Erythroblast (primary cell): ENCODE measurements around the gene LAMP1.
"Not testable (repeated sequence)": the region's sequence is repeated elsewhere in the genome, so short reads cannot be mapped to it uniquely, and the experiment has no call there.

Source experiments
- DNase-seq, 2 experiments: peaks; one replicate each; lab custom pipeline; 2025; lab: John Stamatoyannopoulos, UW
- GATA1 ChIP-seq: IDR thresholded peaks from 2 replicates; pipeline ENCODE4 v1.6.1; 2011; ENCODE audit warnings: low read depth, mild to moderate bottlenecking, control low read depth, low read length, moderate library complexity
- POLR2A ChIP-seq: IDR thresholded peaks from 2 replicates; pipeline ENCODE4 v1.6.1; 2011; ENCODE audit warnings: mild to moderate bottlenecking, low read length

The LAMP1 gene

DNA sequence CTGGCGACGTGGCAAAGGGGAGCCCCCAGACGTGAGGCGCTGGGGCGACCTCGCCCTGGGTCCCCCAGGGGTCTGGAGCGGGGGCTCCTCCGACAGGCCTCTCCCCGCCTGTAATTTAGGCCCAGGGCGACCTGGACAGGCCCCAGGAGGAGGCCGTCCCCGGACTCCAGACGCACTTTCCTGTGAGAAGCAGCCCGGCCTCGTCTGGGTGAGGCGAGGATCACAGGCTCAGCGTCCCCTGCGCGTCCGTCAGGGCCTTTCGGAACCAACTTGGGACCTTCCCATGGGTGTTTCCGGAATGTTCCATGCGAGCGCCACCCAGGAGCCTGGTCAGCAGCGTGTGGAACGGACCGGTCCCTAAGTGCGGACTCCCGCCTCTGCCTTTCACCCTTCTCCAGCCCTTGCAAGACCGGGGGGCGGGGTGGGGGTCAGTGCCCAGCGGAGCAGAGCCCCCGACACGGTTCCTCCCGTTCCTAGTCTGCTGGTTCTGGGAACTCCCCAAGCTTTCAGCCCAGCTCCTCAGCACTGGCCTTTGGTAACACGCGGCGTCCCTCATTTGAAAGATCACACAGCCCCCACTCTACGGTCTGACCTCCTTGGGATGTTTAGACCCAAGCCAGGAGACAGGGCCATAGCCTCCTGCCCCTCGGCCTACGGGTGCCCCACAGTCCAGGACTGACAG lies 68.0 kb downstream of the LAMP1 start:
- TF ChIP-seq GATA1 (no peak), POLR2A (no peak)
- DNase-seq: no peak

DNA sequence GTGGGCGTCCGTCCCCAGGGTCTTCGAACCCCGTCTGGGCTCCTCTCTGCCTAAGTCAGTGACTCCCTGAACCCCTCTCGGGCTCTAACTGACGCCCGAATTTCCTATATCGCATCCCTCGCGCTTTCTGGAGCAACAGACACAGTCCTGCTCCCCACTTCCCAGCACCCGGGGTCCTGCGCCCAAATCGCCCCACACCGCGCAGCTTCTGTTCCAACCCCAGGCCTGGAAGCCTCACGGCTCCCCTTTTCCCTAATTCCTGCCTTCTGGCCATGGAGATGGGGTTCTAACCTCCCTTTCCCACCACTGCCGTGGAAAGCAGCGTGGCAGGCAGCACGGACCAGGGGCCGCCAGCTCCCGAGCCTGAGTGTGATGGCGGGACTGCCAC lies 68.5 kb downstream of the LAMP1 start:
- no peak for DNase-seq
- no peak for TF ChIP-seq GATA1
- TF ChIP-seq POLR2A: no peak

DNA sequence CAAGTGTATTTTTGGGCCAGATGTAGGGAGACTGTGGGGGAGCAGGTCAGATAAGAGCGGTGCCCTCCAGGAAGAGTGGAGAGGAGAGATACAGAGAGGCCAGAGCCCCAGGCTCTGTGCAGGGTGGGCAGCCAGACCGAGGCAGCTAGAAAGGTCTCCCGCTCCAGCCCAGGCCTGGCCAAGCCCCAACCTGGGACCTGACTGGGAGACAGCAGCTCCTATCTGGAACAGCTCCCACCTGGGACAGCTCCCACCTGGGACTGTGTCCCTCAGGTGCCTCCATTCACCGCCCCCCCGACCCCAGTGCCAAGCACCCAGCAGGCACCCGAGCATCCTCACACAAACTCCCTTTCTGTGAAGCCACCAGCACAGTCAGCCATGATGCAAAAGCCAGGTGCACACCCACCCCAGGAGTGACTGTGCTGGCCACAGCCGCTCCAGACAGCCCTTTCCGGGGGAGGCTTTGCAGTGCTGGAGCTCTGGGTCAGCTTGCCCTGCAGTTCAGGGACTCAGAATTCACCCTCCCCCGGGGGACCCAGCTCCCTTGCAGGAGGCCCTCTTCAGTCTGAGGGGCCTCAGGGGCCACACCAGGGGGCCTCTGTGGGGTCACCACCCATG lies 69.0 kb downstream of the LAMP1 start:
- TF ChIP-seq POLR2A (no peak), GATA1 (no peak)
- no peak for DNase-seq

DNA sequence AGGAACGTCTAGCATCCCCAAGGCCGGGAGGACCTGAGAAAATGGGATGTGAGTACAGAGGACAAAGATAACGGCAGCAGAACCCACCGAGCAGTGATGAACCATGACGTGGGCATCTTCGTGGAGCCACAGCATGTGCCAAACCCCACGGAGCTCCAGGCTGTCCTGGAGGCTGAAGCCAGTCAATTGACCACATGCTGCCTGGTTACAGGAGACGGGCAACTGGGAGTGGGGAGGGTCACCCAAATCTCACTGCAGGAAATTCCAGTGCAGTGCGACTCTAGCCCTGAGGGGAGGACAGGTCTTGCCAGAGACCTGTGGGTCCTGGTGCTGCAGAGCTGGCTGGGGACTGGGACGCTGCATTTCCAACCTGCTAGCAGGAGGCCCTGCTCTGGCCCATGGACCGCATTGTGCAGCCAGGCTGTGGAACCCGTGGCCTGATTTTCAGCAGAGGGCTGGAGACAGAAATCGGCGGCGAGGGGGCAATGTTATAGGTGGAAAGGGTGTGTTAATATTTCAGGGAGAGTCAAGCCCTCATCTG lies 70.1 kb downstream of the LAMP1 start:
- DNase-seq: no peak
- TF ChIP-seq POLR2A (no peak), GATA1 (no peak)

DNA sequence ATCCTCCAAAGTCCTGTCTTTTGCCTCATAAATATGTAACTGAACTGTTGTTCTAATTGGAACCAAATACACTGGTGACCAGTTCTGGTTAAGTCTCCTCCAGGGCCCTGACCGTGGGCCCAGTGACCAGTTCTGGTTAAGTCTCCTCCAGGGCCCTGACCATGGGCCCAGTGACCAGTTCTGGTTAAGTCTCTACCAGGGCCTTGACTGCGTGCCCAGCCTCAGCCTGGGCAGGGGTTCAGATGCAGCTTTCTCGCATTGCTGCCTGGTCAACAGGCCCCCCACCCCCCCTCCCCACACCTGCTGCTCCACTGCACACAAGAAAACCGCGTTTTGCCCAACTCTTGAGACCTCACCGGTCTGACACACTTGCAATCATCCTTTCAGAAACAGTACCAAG lies 70.7 kb downstream of the LAMP1 start:
- TF ChIP-seq POLR2A (no peak), GATA1 (no peak)
- no peak for DNase-seq

DNA sequence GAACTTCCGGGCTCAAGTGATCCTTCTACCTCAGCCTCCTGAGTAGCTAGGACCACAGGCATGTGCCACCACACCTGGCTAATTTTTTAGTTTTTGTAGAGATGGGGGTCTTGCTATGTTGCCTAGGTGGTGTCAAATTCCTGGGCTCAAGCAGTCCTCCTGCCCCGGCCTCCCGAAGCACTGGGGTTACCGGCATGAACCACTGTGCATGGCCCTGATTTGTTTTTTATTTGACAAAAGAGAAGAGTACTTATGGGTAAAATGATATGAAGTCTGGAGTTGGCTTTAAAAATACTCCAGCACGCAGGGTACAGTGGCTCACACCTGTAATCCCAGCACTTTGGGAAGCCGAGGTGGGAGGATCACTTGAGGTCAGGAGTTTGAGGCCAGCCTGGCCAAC lies 71.3 kb downstream of the LAMP1 start:
- DNase-seq: not testable (repeated sequence)

DNA sequence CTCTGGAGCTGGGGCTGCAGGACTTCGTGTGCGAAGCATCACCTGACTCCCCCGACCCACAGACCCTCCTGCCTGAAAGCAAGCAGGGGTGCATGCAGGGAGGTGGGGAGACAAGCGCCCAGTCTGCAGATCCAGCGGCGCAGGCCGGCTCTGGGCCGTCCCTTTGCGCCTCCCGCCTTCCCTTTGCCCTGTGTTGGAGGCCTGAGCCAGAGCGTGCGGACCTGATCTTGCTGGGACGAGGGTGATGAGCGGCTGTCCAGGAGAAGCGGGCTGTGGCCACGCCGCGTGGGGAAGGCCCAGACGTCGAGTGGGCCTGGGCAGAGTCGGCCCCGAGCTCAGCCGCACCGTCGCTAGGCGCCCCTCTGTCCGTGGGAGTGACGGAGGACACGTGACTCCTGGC lies 72.2 kb downstream of the LAMP1 start:
- no peak for DNase-seq
- no peak for TF ChIP-seq GATA1

DNA sequence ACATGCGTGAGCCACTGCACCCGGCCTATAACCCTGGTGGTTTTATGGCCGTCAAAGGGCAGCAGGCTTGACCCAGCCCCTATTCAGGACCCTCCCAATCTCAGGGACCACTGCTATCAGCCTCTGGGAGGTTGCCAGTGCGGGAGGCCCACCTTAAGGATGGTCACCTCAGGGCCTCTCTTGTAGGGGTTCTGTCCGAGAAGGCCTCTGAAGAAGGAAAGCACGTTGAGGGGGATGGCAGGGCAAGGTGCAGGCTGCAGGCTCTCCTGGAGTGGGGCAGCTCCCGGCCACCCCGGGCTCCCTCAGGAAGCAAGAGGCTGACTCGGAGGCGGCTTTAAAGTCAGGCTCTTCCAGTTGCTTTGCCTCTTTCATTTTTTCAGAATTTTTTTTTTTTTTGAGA lies 72.8 kb downstream of the LAMP1 start:
- DNase-seq: no peak
- no peak for TF ChIP-seq POLR2A
- no peak for TF ChIP-seq GATA1

DNA sequence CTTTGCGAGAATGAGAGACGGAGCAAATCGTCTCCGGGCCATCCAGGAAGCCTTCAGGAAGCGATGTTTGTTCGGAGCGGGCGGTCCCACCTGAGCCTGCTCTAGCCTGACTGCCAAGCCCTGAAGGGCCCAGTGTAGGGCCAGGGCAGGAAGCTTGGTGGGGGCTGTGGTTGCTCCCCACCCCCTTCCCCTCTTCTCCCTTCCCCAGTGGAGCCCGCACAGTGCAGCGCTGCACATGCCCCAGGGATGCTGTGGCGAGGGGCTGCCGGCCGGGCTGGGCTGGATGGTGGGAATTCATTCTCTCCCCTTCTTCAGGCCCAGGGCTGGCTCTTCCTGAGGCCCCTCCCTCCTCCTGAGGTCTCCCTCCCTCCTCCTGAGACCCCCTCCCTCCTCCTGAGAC lies 74.0 kb downstream of the LAMP1 start:
- no peak for DNase-seq
- TF ChIP-seq GATA1: no peak
- no peak for TF ChIP-seq POLR2A

DNA sequence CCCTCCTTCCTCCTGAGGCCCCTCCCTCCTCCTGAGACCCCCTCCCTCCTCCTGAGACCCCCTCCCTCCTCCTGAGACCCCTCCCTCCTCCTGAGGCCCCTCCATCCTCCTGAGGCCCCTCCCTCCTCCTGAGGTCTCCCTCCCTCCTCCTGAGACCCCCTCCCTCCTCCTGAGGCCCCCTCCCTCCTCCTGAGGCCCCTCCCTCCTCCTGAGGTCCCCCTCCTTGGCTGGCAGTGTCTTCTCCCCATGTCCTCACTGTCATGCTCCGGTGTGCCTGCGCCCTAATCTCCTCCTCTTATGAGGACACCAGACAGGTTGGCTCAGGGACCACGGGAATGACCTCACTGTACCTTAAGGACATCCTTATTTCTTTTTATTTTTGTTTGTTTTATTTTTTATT lies 74.7 kb downstream of the LAMP1 start:
- DNase-seq: peak in 1 of 2 experiments; percentile 19
